ENCODE measurements around the gene PADI4.

DNA sequence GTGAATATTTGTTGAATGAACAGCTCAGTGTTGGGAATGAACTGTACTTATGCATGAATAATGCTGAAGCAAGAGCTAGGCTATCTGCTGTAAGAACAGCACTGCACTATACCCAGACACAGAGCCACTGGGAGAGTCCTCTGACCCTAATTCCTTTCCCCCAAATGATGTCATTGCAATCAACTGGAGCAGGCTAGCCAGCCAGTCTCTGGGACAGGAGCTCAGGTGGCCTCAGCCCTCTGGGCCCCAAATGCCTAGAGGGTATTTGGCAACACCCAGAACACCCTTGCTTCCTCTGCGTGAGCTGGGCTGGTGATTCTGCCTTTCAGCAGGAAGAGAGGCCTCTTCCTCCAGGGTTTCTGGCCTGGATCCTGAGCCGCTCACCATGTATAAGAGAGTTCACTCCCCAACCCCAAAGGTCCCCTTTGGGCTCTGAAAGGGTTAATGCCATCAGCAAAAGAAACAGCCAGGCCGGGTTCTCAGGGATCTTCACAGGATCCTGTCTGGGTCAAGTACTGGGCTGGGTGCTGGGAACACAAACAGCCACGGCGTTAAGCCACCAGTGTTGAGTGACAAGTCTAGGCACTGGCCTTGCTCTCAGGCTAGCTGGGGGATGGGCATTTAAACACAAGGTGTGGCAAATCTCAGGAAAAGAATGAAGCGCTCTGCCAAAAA, 3.7 kb upstream of the PADI4 start:
- TF ChIP-seq, protein P1, sequence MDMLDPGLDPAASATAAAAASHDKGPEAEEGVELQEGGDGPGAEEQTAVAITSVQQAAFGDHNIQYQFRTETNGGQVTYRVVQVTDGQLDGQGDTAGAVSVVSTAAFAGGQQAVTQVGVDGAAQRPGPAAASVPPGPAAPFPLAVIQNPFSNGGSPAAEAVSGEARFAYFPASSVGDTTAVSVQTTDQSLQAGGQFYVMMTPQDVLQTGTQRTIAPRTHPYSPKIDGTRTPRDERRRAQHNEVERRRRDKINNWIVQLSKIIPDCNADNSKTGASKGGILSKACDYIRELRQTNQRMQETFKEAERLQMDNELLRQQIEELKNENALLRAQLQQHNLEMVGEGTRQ (IDR thresholded peaks at IDR 0.05; ENCODE audit: low read depth, low read length) = no peak
- TF ChIP-seq, protein P2, sequence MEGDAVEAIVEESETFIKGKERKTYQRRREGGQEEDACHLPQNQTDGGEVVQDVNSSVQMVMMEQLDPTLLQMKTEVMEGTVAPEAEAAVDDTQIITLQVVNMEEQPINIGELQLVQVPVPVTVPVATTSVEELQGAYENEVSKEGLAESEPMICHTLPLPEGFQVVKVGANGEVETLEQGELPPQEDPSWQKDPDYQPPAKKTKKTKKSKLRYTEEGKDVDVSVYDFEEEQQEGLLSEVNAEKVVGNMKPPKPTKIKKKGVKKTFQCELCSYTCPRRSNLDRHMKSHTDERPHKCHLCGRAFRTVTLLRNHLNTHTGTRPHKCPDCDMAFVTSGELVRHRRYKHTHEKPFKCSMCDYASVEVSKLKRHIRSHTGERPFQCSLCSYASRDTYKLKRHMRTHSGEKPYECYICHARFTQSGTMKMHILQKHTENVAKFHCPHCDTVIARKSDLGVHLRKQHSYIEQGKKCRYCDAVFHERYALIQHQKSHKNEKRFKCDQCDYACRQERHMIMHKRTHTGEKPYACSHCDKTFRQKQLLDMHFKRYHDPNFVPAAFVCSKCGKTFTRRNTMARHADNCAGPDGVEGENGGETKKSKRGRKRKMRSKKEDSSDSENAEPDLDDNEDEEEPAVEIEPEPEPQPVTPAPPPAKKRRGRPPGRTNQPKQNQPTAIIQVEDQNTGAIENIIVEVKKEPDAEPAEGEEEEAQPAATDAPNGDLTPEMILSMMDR (conservative IDR thresholded peaks at IDR 0.05; ENCODE audit: low read depth, low read length) = no peak

Measured in IMR-90 (cell line).